ENCODE measurements around the gene DOK4.

The DOK4 gene

GRCh38 chr16:57476546-57477410 is 9.5 kb downstream of the DOK4 start:
- Histone ChIP-seq H3K27me3 (no peaks in the 10 kb centered on the region), H3K4me1 (peaks cover 47% of the 10 kb centered on the region), H3K9me3 (no peaks in the 10 kb centered on the region), H3K4me3 (ENCODE audit: low read depth, low read length) (peak overlapping the region; percentile 99), H3K36me3 (peaks cover 100% of the 10 kb centered on the region)
- peak; percentile 49 for DNase-seq
- no peak for TF ChIP-seq CTCF (IDR thresholded peaks at IDR 0.05; ENCODE audit: low read depth, low read length)

GRCh38 chr16:57475711-57476339 is 10.5 kb downstream of the DOK4 start:
- H3K4me1 ChIP-seq, result peaks cover 48% of the 10 kb centered on the region
- H3K27me3 ChIP-seq, result no peaks in the 10 kb centered on the region
- DNase-seq, result peak; percentile 91
- H3K4me3 ChIP-seq (ENCODE audit: low read depth, low read length), result peak overlapping the region; percentile 99
- H3K9me3 ChIP-seq, result no peaks in the 10 kb centered on the region
- TF ChIP-seq CTCF (IDR thresholded peaks at IDR 0.05; ENCODE audit: low read depth, low read length), result peak; percentile 81
- peaks cover 98% of the 10 kb centered on the region for H3K36me3 ChIP-seq

GRCh38 chr16:57474671-57475661 is 11.3 kb downstream of the DOK4 start:
- Histone ChIP-seq H3K4me1 (peaks cover 57% of the 10 kb centered on the region), H3K9me3 (no peaks in the 10 kb centered on the region), H3K36me3 (peaks cover 98% of the 10 kb centered on the region), H3K4me3 (ENCODE audit: low read depth, low read length) (peak overlapping the region; percentile 99), H3K27me3 (no peaks in the 10 kb centered on the region)
- DNase-seq, result peak; percentile 29
- no peak for TF ChIP-seq CTCF (IDR thresholded peaks at IDR 0.05; ENCODE audit: low read depth, low read length)

- H3K4me1 ChIP-seq, result peaks cover 61% of the 10 kb centered on the region
- no peaks in the 10 kb centered on the region for H3K27me3 ChIP-seq
- TF ChIP-seq CTCF (IDR thresholded peaks at IDR 0.05; ENCODE audit: low read depth, low read length), result no peak
- H3K36me3 ChIP-seq, result peaks cover 98% of the 10 kb centered on the region
- H3K4me3 ChIP-seq (ENCODE audit: low read depth, low read length), result no peak overlapping the region
- no peak for DNase-seq
- H3K9me3 ChIP-seq, result no peaks in the 10 kb centered on the region
Measured at GRCh38 chr16:57473906-57474305, 12.4 kb downstream of the DOK4 start.

- Histone ChIP-seq H3K36me3 (peaks cover 96% of the 10 kb centered on the region), H3K9me3 (no peaks in the 10 kb centered on the region), H3K27me3 (no peaks in the 10 kb centered on the region), H3K4me1 (peaks cover 61% of the 10 kb centered on the region), H3K4me3 (ENCODE audit: low read depth, low read length) (no peak overlapping the region)
- peak; percentile 38 for DNase-seq
- no peak for TF ChIP-seq CTCF (IDR thresholded peaks at IDR 0.05; ENCODE audit: low read depth, low read length)
Measured at GRCh38 chr16:57473176-57473840, 13.0 kb downstream of the DOK4 start.

All from BE2C (cell line).